Naive thymus-derived CD8-positive, alpha-beta T cell (primary cell): ENCODE results near the gene TTYH3. TPM values are rescaled to one million over a fixed set of nuclear protein-coding genes. Genes with fewer than 3 reads are reported as not detected.
A peak's percentile ranks its signal among the peaks of the same experiment; 100 is the strongest.

Source experiments
- ATAC-seq, 2 donors: fragments of 150-1000 bp; cut with Tn5 transposase in 1 of 2; sonication (Bioruptor Pico), chemical (Tn5 transposase) in 1 of 2; 1 replicate in 1 of 2; 2 replicates in 1 of 2; pipeline ENCODE4 v1.10.0; 2021; ENCODE audit warnings: mild to moderate bottlenecking in 2 of 2, moderate library complexity in 2 of 2
- POLR2A ChIA-PET: fragments of 350-600 bp; sonication (Branson Sonifier 250); formaldehyde crosslinking; loops from one replicate; lab custom pipeline; 2021; ENCODE audit warnings: antibody characterized with exemption; lab: Charles Lee
- DNase-seq, 10 donors: peaks; one replicate each; pipeline versions ENCODE4 v3.0.0 to v3.0.0-alpha.2; 2020 to 2022
- H3K27ac Mint-ChIP-seq, 10 donors: one replicate each; pipeline ENCODE4 v1.8.0; 2020 to 2022; ENCODE audit warnings: mild to moderate bottlenecking in 10 of 10, mixed read lengths in 10 of 10, moderate library complexity in 4 of 10, inconsistent platforms in 1 of 10
- H3K27me3 Mint-ChIP-seq, 5 donors: one replicate each; pipeline ENCODE4 v1.8.0; 2021 to 2022; ENCODE audit warnings: mixed read lengths in 5 of 5
- H3K36me3 Mint-ChIP-seq, 3 donors: one replicate each; pipeline ENCODE4 v1.8.0; 2020 to 2022; ENCODE audit warnings: mixed read lengths in 3 of 3, mild to moderate bottlenecking in 2 of 3, inconsistent platforms in 1 of 3
- H3K4me1 Mint-ChIP-seq, 4 donors: one replicate each; pipeline ENCODE4 v1.8.0; 2021 to 2022; ENCODE audit warnings: mixed read lengths in 4 of 4
- H3K4me3 Mint-ChIP-seq, 10 donors: one replicate each; pipeline ENCODE4 v1.8.0; 2020 to 2022; ENCODE audit warnings: mild to moderate bottlenecking in 10 of 10, mixed read lengths in 10 of 10, moderate library complexity in 6 of 10, inconsistent platforms in 1 of 10
- H3K9me3 Mint-ChIP-seq, 9 donors: one replicate each; pipeline ENCODE4 v1.8.0; 2020 to 2022; ENCODE audit warnings: mixed read lengths in 9 of 9, mild to moderate bottlenecking in 3 of 9, inconsistent platforms in 1 of 9, moderate library complexity in 1 of 9
- polyA plus RNA-seq, 3 donors: library from polyadenylated mRNA; unstranded; fragments of 300-500 nt; fragmentation: Illumina TruSeq; gene quantifications; one replicate each; pipeline ENCODE4 v1.2.3, GENCODE V29; 2021
- total RNA-seq, 8 experiments: library from RNA in 2 of 8; stranded (reverse) in 2 of 8; gene quantifications; one replicate each; pipeline ENCODE4 v1.2.3 and lab custom pipeline; 2021 to 2026

The TTYH3 gene
- total and polyA plus RNA-seq, 5 experiments from 2014 or later, result 1.1 to 14.9 (median 1.9) TPM

DNA sequence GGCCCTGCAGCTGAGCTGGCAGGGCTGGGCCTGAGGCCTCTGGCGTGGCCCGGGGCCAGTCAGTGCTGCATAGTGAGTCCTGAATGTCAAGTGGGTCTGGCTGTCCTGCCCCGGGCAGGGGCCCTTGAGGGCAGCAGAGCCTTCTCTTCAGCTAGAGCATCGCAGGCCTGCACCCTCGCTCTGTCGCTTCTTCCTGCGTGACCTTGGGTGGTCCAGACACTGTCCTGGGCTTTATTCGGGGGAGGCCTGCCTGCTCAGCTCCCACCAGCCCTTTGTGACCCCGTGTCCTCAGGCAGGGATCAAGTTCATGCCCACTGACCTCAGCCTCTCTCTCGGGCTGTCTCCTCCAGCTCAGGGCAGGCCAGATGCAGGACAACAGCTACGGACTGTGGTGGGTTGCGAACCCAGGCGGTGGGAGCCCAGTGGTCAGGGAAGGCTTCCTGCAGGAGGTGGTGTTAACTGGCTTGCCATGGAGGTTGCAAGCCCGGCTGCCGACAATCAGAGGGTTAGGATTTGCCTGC is 3.4 kb downstream of the TTYH3 start:
- POLR2A ChIA-PET, result interaction anchor here (2.0 kb wide), 1 partner anchor 10 kb away, joined by 7 read pairs; no protein-coding TSS in a partner anchor
- peak overlapping the region in 1 of 10 donors; percentile 66 for H3K27ac Mint-ChIP-seq
- no peaks in the 10 kb centered on the region for H3K9me3 Mint-ChIP-seq
- peaks cover 13 to 32% (median 23%) of the 10 kb centered on the region in 4 donors for H3K4me1 Mint-ChIP-seq
- DNase-seq (no peak), ATAC-seq (no peak)
- no peaks in the 10 kb centered on the region for H3K27me3 Mint-ChIP-seq
- peak overlapping the region in 7 of 10 donors; percentile 11 to 47 (median 26) for H3K4me3 Mint-ChIP-seq
- H3K36me3 Mint-ChIP-seq, result no peaks in the 10 kb centered on the region

GRCh38 chr7:2635810-2636701 is 4.3 kb downstream of the TTYH3 start:
- Mint-ChIP-seq H3K27ac (no peak overlapping the region), H3K4me3 (peak overlapping the region in 3 of 10 donors; percentile 22 to 47 (median 32)), H3K27me3 (no peaks in the 10 kb centered on the region), H3K36me3 (no peaks in the 10 kb centered on the region), H3K9me3 (no peaks in the 10 kb centered on the region), H3K4me1 (peaks cover 12 to 34% (median 21%) of the 10 kb centered on the region in 4 donors)
- DNase-seq, result no peak
- POLR2A ChIA-PET, result interaction anchor here (2.0 kb wide), 1 partner anchor 9 kb away, joined by 7 read pairs; no protein-coding TSS in a partner anchor
- no peak for ATAC-seq

DNA sequence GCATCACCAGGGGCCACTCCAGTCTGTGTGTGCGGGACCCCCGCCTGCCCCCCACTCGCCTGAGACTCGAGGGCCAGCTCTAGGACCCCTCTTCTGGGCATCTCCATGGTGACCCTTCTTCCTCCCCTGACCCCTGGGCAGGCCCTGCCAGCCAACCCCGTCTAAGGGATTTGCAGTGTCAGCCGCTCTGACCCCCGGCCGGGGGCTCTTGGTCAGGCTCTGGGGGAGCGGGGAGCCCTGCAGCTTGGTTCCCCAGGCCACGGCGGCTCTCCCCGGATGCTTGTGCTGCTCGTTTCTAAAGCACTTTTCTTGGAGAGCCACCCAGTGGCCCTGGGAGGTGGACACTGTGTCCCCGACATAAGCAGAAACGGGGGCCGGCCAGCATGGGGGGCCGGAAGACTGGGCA is 5.3 kb downstream of the TTYH3 start:
- Mint-ChIP-seq H3K36me3 (no peaks in the 10 kb centered on the region), H3K4me1 (peaks cover 10 to 36% (median 18%) of the 10 kb centered on the region in 4 donors), H3K4me3 (no peak overlapping the region), H3K27ac (no peak overlapping the region), H3K9me3 (no peaks in the 10 kb centered on the region), H3K27me3 (no peaks in the 10 kb centered on the region)
- DNase-seq (no peak), ATAC-seq (no peak)
- POLR2A ChIA-PET, result interaction anchor here (2.0 kb wide), 1 partner anchor 8 kb away, joined by 7 read pairs; no protein-coding TSS in a partner anchor

GRCh38 chr7:2637505-2638223 is 5.9 kb downstream of the TTYH3 start:
- peaks cover 10 to 36% (median 18%) of the 10 kb centered on the region in 4 donors for H3K4me1 Mint-ChIP-seq
- ATAC-seq (no peak), DNase-seq (no peak)
- H3K36me3 Mint-ChIP-seq, result no peaks in the 10 kb centered on the region
- no peak overlapping the region for H3K4me3 Mint-ChIP-seq
- H3K27ac Mint-ChIP-seq, result no peak overlapping the region
- H3K27me3 Mint-ChIP-seq, result no peaks in the 10 kb centered on the region
- POLR2A ChIA-PET, result interaction anchor here (0.6 to 2.0 kb wide), 2 partner anchors 7 to 211 kb away, joined by 3 to 7 read pairs; no protein-coding TSS in a partner anchor
- no peaks in the 10 kb centered on the region for H3K9me3 Mint-ChIP-seq

DNA sequence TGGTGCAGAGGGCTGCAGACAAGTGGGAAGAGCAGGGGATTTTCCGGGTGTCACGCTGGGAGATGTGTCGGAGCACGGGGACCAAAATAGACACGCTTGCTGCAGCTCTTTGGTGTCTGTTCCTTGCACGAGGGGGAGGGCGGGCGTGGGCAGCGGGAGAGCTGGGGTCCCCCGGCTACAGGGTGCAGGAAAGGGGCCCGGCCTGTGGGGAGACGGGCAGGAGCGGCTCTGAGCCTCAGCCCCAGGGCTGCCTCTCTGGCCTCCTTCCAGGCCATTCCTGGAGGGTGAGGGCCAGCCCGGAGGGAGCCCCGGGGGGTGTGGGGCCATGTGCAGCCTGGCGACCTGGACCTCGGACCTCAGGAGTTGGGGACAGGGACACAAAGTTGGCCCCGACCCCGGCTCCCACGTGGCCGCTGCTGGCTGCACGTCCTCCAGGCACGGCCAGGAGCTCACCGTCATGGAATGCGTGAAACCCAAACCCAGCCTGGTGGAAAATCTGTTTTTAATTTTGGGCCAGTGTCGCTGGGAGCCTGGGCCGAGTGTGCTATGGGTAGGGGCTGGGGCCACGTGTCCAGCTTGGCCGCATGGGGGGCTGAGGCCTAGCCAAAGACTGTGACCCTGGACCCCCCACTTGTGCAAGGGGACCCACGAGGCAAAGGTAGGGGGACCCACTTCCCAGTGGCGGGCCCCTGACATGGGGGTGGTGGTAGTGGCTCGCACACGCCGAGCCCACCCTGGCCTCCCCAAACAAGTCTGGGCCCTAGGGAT is 6.6 kb downstream of the TTYH3 start:
- no peak for DNase-seq
- Mint-ChIP-seq H3K4me1 (peaks cover 7 to 34% (median 15%) of the 10 kb centered on the region in 4 donors), H3K36me3 (no peaks in the 10 kb centered on the region), H3K9me3 (no peaks in the 10 kb centered on the region), H3K27ac (no peak overlapping the region), H3K4me3 (no peak overlapping the region), H3K27me3 (no peaks in the 10 kb centered on the region)
- no peak for ATAC-seq
- POLR2A ChIA-PET, result interaction anchor here (0.6 kb wide), 1 partner anchor 210 kb away, joined by 3 read pairs; no protein-coding TSS in a partner anchor

DNA sequence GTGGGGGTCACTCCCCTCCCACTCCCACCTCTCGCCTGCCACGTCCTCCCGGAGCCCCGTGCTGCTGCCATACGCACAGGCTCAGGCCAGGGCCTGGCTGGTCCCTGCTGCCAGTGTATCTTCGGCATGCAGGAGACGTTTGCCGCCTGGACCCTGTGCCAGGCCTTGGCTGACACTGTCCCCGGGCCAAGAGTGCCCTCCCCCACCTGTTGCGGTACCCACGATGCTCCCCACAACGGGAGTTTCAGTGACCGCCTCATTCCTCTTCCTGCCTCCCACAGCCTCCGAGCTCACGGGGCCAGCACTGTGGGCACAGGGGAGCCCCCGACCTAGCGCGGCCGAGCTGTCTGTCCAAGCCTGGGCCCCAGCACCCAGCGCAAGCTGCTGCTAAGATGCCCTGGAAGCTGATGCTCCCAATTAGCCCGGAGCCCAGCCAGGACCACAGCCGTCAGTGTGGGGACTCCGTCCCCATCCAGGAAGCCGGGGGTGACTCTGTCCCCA is 7.4 kb downstream of the TTYH3 start:
- Mint-ChIP-seq H3K9me3 (no peaks in the 10 kb centered on the region), H3K4me3 (no peak overlapping the region), H3K36me3 (no peaks in the 10 kb centered on the region), H3K4me1 (peaks cover 9 to 33% (median 13%) of the 10 kb centered on the region in 4 donors), H3K27ac (no peak overlapping the region), H3K27me3 (no peaks in the 10 kb centered on the region)
- POLR2A ChIA-PET, result no interaction called here
- ATAC-seq (no peak), DNase-seq (no peak)

GRCh38 chr7:2639695-2640481 is 8.1 kb downstream of the TTYH3 start:
- no peaks in the 10 kb centered on the region for H3K9me3 Mint-ChIP-seq
- DNase-seq, result no peak
- no peak overlapping the region for H3K4me3 Mint-ChIP-seq
- POLR2A ChIA-PET, result no interaction called here
- H3K36me3 Mint-ChIP-seq, result no peaks in the 10 kb centered on the region
- ATAC-seq, result no peak
- peaks cover 12 to 39% (median 20%) of the 10 kb centered on the region in 4 donors for H3K4me1 Mint-ChIP-seq
- H3K27ac Mint-ChIP-seq, result no peak overlapping the region
- no peaks in the 10 kb centered on the region for H3K27me3 Mint-ChIP-seq

GRCh38 chr7:2640482-2640830 is 8.7 kb downstream of the TTYH3 start:
- no peak for ATAC-seq
- POLR2A ChIA-PET, result no interaction called here
- no peaks in the 10 kb centered on the region for H3K36me3 Mint-ChIP-seq
- no peaks in the 10 kb centered on the region for H3K9me3 Mint-ChIP-seq
- no peaks in the 10 kb centered on the region for H3K27me3 Mint-ChIP-seq
- no peak overlapping the region for H3K27ac Mint-ChIP-seq
- no peak overlapping the region for H3K4me3 Mint-ChIP-seq
- DNase-seq, result no peak
- peaks cover 14 to 40% (median 24%) of the 10 kb centered on the region in 4 donors for H3K4me1 Mint-ChIP-seq

DNA sequence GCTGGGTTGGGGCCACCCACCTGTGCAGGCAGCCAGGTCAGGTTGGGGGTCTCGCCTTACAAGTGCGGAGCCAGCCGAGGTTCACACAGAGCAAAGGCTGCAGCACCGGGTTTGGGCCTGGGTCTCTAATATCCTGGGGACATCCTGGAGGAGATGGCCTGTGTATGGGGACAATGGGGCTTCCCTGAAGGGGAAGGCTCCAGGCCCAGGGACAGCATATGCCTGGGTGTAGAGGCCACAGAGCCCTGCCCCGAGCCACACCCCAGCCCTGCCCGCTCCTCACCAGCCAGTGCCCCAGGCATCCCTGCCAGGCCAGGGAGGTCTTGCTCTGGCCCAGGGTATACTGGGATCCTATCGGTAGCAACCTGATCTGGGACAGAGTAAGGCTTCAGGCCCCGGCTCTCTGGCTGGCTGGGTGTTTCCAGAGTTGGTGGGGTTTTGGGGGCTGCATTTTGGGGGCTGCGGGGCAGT is 9.1 kb downstream of the TTYH3 start:
- ATAC-seq (no peak), DNase-seq (no peak)
- H3K36me3 Mint-ChIP-seq, result no peaks in the 10 kb centered on the region
- H3K27ac Mint-ChIP-seq, result no peak overlapping the region
- no peak overlapping the region for H3K4me3 Mint-ChIP-seq
- POLR2A ChIA-PET, result no interaction called here
- peaks cover 17 to 41% (median 29%) of the 10 kb centered on the region in 4 donors for H3K4me1 Mint-ChIP-seq
- H3K27me3 Mint-ChIP-seq, result no peaks in the 10 kb centered on the region
- H3K9me3 Mint-ChIP-seq, result no peaks in the 10 kb centered on the region

DNA sequence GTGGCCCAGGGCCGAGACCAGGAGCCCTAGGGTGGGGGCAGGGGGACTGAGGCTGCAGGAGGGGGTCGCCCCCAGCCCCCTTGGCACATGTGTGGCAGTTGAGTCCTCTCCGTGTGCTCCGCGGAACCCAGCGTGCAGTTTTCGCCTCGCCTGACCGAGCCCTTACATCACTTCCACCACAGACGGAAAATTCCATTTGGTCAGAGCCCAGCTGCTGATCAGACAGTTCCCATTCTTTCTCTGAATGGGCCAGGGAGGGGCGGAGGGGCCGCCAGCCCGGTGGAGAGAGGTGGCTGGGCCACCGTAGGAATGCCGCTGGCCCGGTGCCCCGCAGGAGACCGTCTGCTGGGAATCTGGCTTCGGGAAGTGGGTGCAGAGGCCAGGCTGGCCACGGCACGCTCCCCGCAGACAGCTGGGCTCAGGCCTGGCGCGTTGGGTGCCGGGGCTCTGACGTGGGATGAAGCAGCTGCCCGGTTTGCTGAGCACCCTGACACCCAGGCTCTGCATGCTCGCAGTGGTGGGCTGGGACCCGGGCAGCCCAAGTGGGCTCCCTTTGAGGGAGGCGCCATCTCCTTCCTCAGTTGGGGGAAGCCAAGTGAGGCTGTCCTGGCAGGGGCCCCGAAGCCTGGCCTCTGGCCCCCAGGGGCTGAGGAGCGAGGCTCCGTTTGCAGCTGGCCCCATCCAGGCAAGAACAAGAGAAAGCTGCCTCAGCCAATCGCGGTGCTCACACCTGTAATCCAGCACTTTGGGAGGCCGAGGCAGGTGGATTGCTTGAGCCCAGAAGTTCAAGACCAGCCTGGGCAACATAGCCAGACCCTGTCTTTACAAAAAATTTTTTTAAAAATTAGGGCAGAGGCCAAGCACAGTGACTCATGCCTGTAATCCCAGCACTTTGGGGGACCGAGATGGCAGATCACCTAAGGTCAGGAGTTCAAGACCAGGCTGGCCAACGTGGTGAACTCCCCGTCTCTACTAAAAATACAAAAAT is 9.9 kb downstream of the TTYH3 start:
- Mint-ChIP-seq H3K36me3 (no peaks in the 10 kb centered on the region), H3K27me3 (no peaks in the 10 kb centered on the region), H3K9me3 (no peaks in the 10 kb centered on the region), H3K27ac (peak overlapping the region in 1 of 10 donors; percentile 48), H3K4me3 (peak overlapping the region in 1 of 10 donors; percentile 65), H3K4me1 (peaks cover 15 to 38% (median 26%) of the 10 kb centered on the region in 4 donors)
- peak in 1 of 10 donors; percentile 37 for DNase-seq
- no peak for ATAC-seq
- POLR2A ChIA-PET, result interaction anchor here (0.7 kb wide), 2 partner anchors 86 to 94 kb away, joined by 6 to 7 read pairs; no protein-coding TSS in a partner anchor
